ENCODE data around the gene PSMG4.

Gene PSMG4

GRCh38 chr6:3310703-3311102 lies 52.0 kb downstream of the PSMG4 start:
- Histone ChIP-seq H3K27ac (ENCODE audit: extremely low read depth, low read depth, low read length) (no peak overlapping the region), H3K4me3 (ENCODE audit: low read depth, low read length) (no peak overlapping the region), H3K9me3 (ENCODE audit: control insufficient read depth, insufficient read depth, low read depth, low read length) (no peaks in the 10 kb centered on the region), H3K36me3 (ENCODE audit: control insufficient read depth in 2 of 2, insufficient read depth in 1 of 2, low read length in 2 of 2) (peaks cover 0 to 13% of the 10 kb centered on the region in 2 experiments; a peak in 1 of 3 replicates), H3K4me1 (ENCODE audit: control insufficient read depth, insufficient read depth, low read length) (no peaks in the 10 kb centered on the region)
- ChIA-PET POLR2A (interaction anchor here (0.7 to 0.9 kb wide), 2 partner anchors 9 to 61 kb away, joined by 3 read pairs; no protein-coding TSS in a partner anchor), CTCF (interaction anchor here (0.6 kb wide), 1 partner anchor 19 kb away, joined by 4 read pairs; no protein-coding TSS in a partner anchor)
- no peak for TF ChIP-seq ZBTB49 (tag by site-specific recombination; IDR thresholded peaks at IDR 0.05; ENCODE audit: low read depth)
- TF ChIP-seq ZNF311 (tag by site-specific recombination; IDR thresholded peaks at IDR 0.05; ENCODE audit: borderline replicate concordance) = no peak
- TF ChIP-seq ZBTB10 (tag by site-specific recombination; IDR thresholded peaks at IDR 0.05) = no peak
- TF ChIP-seq GLIS2 (tag by site-specific recombination; IDR thresholded peaks at IDR 0.05) = no peak
- no peak for TF ChIP-seq ZIC2 (tag by site-specific recombination; IDR thresholded peaks at IDR 0.05)
- TF ChIP-seq SCRT2 (tag by site-specific recombination; IDR thresholded peaks at IDR 0.05) = no peak
- no peak for TF ChIP-seq OSR2 (tag by site-specific recombination; IDR thresholded peaks at IDR 0.05)
- TF ChIP-seq ZNF549 (tag by site-specific recombination; IDR thresholded peaks at IDR 0.05) = no peak
- no peak for TF ChIP-seq ZBTB6 (tag by site-specific recombination; IDR thresholded peaks at IDR 0.05)
- no peak for TF ChIP-seq KLF1 (tag by site-specific recombination; IDR thresholded peaks at IDR 0.05)
- no peak for TF ChIP-seq ZNF776 (tag by site-specific recombination; IDR thresholded peaks at IDR 0.05; ENCODE audit: borderline replicate concordance)

- H3K4me3 ChIP-seq (ENCODE audit: low read depth, low read length) = no peak overlapping the region
- TF ChIP-seq TCF7L2 (IDR thresholded peaks at IDR 0.05; ENCODE audit: borderline replicate concordance, low read depth, low read length) = no peak
- TF ChIP-seq MEIS1 (CRISPR knock-in tag; IDR thresholded peaks at IDR 0.05; ENCODE audit: borderline replicate concordance) = no peak
- no peak for TF ChIP-seq ZBTB11 (tag by site-specific recombination; conservative IDR thresholded peaks at IDR 0.05; ENCODE audit: low read depth)
- no peak for TF ChIP-seq ZNF843 (tag by site-specific recombination; IDR thresholded peaks at IDR 0.05)
- no peak for TF ChIP-seq ZBTB17 (tag by site-specific recombination; IDR thresholded peaks at IDR 0.05)
- TF ChIP-seq ZNF670 (tag by site-specific recombination; IDR thresholded peaks at IDR 0.05; ENCODE audit: low read depth) = no peak
- no peak for TF ChIP-seq ZNF677 (tag by site-specific recombination; IDR thresholded peaks at IDR 0.05)
- no peak for TF ChIP-seq ZNF549 (tag by site-specific recombination; IDR thresholded peaks at IDR 0.05)
- TF ChIP-seq ZNF16 (tag by site-specific recombination; IDR thresholded peaks at IDR 0.05; ENCODE audit: low read depth) = no peak
- no peak for TF ChIP-seq ZSCAN18 (tag by site-specific recombination; IDR thresholded peaks at IDR 0.05)
- no peak for TF ChIP-seq ZNF639 (tag by site-specific recombination; IDR thresholded peaks at IDR 0.05)
- no peak for TF ChIP-seq ZNF112 (tag by site-specific recombination; IDR thresholded peaks at IDR 0.05)
- no peak for TF ChIP-seq ZNF302 (tag by site-specific recombination; IDR thresholded peaks at IDR 0.05; ENCODE audit: low read depth)
These were observed 53.1 kb downstream of the PSMG4 start for GRCh38 chr6:3311826-3312225.

More at GRCh38 chr6:3311826-3312225, 53.1 kb downstream of the PSMG4 start:
- CTCF ChIA-PET = interaction anchor here (0.6 kb wide), 1 partner anchor 311 kb away, joined by 3 read pairs; no protein-coding TSS in a partner anchor
- peaks cover 0 to 12% of the 10 kb centered on the region in 2 experiments; a peak in 1 of 3 replicates for H3K36me3 ChIP-seq (ENCODE audit: control insufficient read depth in 2 of 2, insufficient read depth in 1 of 2, low read length in 2 of 2)
- H3K9me3 ChIP-seq (ENCODE audit: control insufficient read depth, insufficient read depth, low read depth, low read length) = no peaks in the 10 kb centered on the region
- no peaks in the 10 kb centered on the region for H3K4me1 ChIP-seq (ENCODE audit: control insufficient read depth, insufficient read depth, low read length)
- POLR2A ChIA-PET = no interaction called here
- no peak overlapping the region for H3K27ac ChIP-seq (ENCODE audit: extremely low read depth, low read depth, low read length)

All from HEK293 (cell line).